Measurements from ENCODE around the gene PIP5K1B. TPM values are rescaled to one million over a fixed set of nuclear protein-coding genes. Genes with fewer than 3 reads are reported as not detected.

Gene PIP5K1B
- total RNA-seq, 4 donors from 2014 or later, result 0.63 to 1.6 (median 0.98) TPM

GRCh38 chr9:68860419-68860818 lies 155.4 kb downstream of the PIP5K1B start:
- Histone ChIP-seq H3K4me1 (no peaks in the 10 kb centered on the region), H3K4me3 (replicated peaks in 1 of 3) (no peak overlapping the region), H3K27ac (no peak overlapping the region), H3K36me3 (no peaks in the 10 kb centered on the region), H3K9me3 (no peaks in the 10 kb centered on the region), H3K27me3 (no peaks in the 10 kb centered on the region)
- no peak for DNase-seq
- 76 to 77% methylated on average over 4 of the region's 4 CpGs for WGBS, 2 donors
- TF ChIP-seq CTCF (IDR thresholded peaks at IDR 0.05) (no peak), POLR2A (IDR thresholded peaks at IDR 0.05) (no peak)
- intact Hi-C loops (cut with DNase I), result no loop called here

GRCh38 chr9:68861436-68861835 lies 156.4 kb downstream of the PIP5K1B start:
- no peak overlapping the region for H3K4me3 ChIP-seq (replicated peaks in 1 of 3)
- H3K27me3 ChIP-seq, result no peaks in the 10 kb centered on the region
- TF ChIP-seq CTCF (IDR thresholded peaks at IDR 0.05), result no peak
- no peak for TF ChIP-seq POLR2A (IDR thresholded peaks at IDR 0.05)
- WGBS, 2 donors, result 80 to 84% methylated on average over 9 of the region's 9 CpGs
- no peaks in the 10 kb centered on the region for H3K9me3 ChIP-seq
- intact Hi-C loops (cut with DNase I), result no loop called here
- no peaks in the 10 kb centered on the region for H3K4me1 ChIP-seq
- no peak for DNase-seq
- no peak overlapping the region for H3K27ac ChIP-seq
- no peaks in the 10 kb centered on the region for H3K36me3 ChIP-seq

- H3K9me3 ChIP-seq, result no peaks in the 10 kb centered on the region
Observed at GRCh38 chr9:68867066-68867465, 162.0 kb downstream of the PIP5K1B start.

GRCh38 chr9:68869022-68869421 lies 164.0 kb downstream of the PIP5K1B start:
- no peak for DNase-seq
- Histone ChIP-seq H3K36me3 (no peaks in the 10 kb centered on the region), H3K9me3 (no peaks in the 10 kb centered on the region), H3K4me3 (replicated peaks in 1 of 3) (no peak overlapping the region), H3K27ac (no peak overlapping the region), H3K4me1 (no peaks in the 10 kb centered on the region), H3K27me3 (no peaks in the 10 kb centered on the region)
- WGBS, 2 donors, result 88 to 96% methylated on average over 3 of the region's 3 CpGs
- intact Hi-C loops (cut with DNase I), result no loop called here
- TF ChIP-seq CTCF (IDR thresholded peaks at IDR 0.05) (no peak), POLR2A (IDR thresholded peaks at IDR 0.05) (no peak)

More at GRCh38 chr9:68867066-68867465, 162.0 kb downstream of the PIP5K1B start:
- H3K27me3 ChIP-seq, result no peaks in the 10 kb centered on the region
- WGBS, 2 donors, result 92 to 94% methylated on average over 6 of the region's 6 CpGs
- no peak overlapping the region for H3K27ac ChIP-seq
- intact Hi-C loops (cut with DNase I), result no loop called here
- no peaks in the 10 kb centered on the region for H3K4me1 ChIP-seq
- H3K4me3 ChIP-seq (replicated peaks in 1 of 3), result no peak overlapping the region
- H3K36me3 ChIP-seq, result no peaks in the 10 kb centered on the region
- DNase-seq, result no peak
- TF ChIP-seq POLR2A (IDR thresholded peaks at IDR 0.05) (no peak), CTCF (IDR thresholded peaks at IDR 0.05) (no peak)

GRCh38 chr9:68870086-68870485 lies 165.0 kb downstream of the PIP5K1B start:
- DNase-seq, result no peak
- Histone ChIP-seq H3K4me1 (no peaks in the 10 kb centered on the region), H3K4me3 (replicated peaks in 1 of 3) (no peak overlapping the region), H3K27ac (no peak overlapping the region), H3K36me3 (no peaks in the 10 kb centered on the region), H3K27me3 (no peaks in the 10 kb centered on the region), H3K9me3 (no peaks in the 10 kb centered on the region)
- WGBS, 2 donors, result 75% methylated on average over 4 of the region's 4 CpGs
- TF ChIP-seq POLR2A (IDR thresholded peaks at IDR 0.05) (no peak), CTCF (IDR thresholded peaks at IDR 0.05) (no peak)
- intact Hi-C loops (cut with DNase I), result no loop called here
